Measurements from ENCODE around the gene TMEM106B.

TMEM106B gene

DNA sequence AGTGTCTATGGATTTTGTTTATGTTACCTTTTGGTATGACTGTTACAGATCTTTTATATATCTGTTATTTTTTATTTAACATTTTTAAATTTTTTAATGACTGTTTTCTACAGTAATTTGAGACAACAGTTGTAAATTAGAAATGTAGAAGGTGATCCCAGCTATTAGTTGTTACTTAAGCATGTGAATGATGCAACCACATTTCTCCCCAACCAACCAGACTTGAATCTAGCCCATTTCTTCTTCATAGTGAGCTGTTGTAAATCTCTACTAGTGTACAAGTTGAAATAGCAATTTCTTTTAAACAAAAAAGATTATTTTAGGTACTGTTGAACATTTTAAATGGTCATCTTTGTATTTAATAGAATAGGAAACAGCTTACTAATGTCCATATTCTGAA is 18.0 kb downstream of the TMEM106B start:
- no peak for DNase-seq

DNA sequence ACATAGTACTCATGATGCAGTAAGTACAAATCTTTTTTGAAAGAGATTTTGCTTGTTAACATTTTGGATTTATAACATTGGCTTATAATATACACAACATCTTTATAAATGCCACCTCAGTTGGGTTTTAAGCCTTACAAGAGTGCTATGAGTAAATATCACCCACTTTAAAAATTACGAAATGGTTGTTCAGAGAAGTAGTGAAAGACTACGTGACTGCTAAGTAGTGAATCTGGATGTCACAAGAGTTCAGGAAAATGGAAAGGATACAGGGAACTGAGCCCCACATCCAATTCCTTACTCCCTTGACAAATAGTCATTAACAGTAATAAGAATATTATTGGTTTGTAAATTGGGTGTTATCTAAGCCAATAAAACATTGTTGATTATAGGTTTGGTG is 20.0 kb downstream of the TMEM106B start:
- no peak for DNase-seq

DNA sequence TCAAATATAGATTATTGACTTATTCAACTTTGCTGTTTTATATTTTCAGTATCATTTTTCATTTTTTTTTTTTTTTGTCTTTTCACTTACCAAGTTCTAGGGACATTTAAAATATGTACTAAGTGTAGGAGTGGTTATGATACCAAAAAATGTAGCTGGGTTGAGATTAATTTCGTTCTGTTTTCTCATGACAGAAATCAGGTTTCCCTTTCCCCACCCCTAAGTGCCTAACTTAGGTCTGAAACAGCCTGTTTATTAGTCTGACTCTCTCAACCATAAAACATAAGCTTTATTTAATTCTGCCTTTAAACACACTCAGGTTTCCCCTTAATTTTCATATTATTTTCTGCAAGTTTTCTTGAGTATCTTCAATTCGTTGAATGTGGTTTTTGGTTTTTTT is 22.1 kb downstream of the TMEM106B start:
- DNase-seq, result no peak

DNA sequence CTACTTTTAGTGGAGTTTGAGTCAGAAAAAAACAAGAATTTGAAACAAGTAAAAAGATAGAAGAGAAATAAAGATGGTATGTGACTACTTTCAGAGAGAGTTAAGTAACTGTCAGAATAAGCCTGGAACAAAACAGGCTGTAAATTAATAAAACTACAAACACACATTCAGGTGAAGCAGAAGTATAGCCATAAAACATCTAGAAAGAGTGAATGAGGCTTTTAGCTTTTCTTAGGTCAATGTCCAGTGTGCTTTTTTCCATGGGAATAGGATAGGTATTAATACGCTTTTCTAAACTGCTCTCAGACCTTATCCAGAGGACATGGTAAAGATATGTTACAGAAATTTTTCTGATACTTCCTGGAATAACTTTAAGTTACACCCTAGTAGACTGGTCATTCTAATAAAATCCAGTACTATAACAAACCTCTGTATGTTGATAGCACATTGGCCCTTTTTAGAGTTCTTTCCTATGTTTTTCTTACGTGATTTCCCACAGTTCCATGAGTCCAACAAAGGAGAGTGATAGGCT is 23.3 kb downstream of the TMEM106B start:
- no peak for DNase-seq

DNA sequence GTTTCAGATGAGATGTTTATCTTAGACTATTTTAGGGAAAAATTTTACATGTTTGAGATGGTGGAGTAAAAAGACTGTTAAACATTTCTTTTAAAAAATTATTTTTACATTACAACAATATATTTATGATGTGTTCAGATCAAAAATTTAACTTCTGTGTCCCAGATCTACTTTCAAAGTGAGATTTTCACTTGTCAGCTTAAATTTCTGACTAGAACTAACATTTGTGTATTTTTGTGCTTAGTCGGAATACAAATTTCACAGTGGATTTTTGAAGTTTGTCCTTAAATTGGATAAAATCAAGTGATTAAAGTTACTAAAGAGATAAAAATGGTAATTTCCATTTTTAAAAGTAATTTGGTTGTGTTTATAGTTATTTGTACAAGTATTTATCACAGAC is 24.9 kb downstream of the TMEM106B start:
- no peak for DNase-seq

DNA sequence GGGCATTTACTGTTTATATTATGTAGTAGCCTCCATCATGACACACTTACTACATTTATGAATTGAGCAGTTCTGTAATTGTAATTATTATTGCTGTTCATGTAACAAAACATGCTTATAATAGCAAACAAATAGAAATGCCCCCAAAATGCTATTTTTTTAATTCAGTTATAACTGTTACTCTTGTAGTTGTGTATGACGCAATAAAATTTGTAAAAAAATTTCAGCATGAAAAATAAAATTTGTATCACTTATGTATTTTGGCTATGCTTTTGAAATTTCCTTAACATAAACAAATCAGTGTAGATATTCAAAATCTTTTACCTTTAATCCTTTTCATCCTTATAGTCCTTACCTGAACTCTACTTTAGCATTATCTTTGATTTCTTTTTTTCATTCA is 25.9 kb downstream of the TMEM106B start:
- no peak for DNase-seq

DNA sequence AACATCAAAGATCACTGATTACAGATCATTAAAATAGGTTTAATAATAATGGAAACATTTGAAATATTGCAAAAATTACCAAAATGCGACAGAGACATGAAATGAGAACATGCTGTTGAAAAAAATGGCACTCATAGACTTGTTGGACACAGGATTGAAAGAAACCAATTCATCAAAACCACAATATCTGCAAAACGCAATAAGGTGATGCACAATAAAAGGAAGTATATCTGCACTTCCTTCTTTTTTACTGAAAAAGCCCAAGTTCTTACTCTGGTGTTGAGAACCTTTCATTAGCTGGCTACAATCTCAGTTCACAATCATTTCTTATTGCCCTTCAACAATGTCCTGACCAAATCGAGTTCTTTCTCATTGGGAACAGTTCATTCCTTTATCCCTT is 28.7 kb downstream of the TMEM106B start:
- no peak for DNase-seq

DNA sequence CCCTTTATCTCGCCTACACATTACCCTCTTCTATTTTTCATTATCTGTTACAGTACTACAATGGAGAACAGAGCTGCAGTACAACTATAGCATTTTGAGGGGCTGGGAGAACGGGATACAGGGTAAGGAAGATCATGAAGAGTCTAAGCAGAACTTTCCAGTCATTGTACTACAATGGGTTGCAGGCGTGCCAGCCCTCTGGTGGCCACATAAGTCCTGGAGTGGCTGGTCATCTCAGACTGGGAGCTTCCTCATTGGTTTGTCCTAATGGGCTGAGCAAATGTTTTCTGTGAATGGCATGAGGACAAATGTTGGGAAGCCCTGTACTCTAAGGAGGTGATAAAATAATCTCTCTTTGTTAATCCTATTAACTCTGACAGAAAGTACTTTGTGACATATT is 33.0 kb downstream of the TMEM106B start:
- DNase-seq, result no peak

DNA sequence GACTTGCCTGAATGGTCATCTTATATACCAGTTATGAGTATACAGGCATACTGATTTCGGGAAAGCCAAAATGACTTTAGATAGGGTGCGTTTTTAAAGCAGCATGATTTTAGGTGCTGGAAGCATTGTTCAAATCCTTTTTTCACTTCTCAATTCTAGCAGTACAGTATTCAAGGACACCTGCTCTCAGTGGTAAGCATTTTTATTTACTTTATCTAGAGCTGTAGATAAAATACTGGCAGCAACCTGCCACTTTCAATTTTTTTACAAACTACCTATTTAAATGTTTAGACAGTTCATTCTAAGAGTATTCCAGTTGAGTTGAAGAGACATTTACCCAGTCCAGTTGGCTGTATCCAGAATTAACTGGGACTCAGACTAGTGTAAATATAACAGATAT is 33.6 kb downstream of the TMEM106B start:
- DNase-seq, result no peak

DNA sequence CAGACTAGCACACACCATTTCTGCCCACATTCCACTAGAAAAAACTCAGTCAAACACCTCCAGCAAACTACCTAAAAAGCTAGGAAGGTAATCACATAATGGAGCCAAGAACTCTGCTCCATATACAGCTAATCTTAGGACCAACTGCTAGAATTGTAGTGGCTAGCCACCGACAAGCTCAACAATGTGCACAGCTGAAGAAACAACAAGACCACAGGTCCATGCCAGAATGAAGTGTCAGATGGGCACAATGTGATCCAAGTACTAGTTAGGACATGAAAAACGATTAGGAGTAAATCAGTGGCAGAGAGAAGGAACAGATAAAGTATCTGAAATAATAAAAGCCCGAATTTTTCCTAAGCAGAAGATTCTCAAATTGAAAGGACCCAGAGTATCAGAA is 38.6 kb downstream of the TMEM106B start:
- no peak for DNase-seq

DNA sequence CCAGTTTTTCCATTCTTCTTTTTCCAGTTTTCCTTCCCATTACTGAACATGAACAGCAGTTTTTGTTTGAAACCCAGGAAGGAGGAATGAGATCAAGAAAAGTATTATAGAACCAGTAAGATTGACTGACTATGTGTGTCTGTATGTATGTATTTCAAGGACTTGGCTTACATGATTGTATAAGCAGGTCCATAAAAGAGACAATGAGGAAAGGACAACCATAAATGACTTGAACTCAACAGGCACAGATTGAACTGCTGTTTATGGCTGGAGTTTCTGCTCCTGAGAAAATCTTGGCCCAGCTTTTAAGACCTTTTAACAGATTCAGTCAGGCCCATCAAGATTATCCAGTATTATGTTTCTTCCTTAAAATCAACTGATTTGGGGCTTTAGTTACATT is 39.1 kb downstream of the TMEM106B start:
- DNase-seq, result no peak

DNA sequence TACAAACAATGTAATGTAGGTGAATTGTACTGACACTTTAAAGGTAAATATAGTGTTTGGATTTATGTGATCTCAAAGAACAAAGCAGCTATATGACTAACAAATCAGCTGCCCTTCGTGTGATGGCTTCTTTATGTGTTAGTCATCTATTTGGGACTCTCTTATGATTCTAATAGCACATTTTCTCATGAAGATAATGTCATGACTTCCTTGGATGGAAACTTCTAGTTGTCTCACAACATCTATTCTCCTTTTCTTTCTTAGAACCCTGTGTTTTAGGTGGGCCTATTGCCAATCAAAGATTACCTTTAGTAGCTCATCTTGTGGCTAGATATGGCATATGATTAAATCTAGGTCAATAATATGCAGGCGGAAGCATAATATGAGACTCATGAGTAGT is 45.0 kb downstream of the TMEM106B start:
- DNase-seq, result no peak

DNA sequence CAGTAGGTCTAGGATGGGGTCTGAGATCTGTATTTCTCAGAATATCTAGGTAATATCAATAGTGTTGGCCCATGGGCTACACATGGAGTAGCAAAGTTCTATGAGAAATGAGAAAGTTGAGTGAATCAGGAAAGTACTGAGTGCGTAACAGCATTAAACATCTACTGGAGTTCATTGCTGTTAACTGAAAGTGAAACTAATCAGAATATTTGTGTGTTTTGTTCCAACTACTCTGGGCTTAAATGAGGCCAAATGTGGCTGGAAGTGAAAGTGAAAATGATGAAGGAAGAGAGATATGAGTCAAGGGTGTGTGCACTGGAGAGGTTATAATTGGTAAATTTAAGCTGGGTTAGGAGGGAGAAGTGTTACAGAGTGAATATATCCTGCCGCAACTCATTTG is 46.5 kb downstream of the TMEM106B start:
- peak; percentile 1 for DNase-seq

DNA sequence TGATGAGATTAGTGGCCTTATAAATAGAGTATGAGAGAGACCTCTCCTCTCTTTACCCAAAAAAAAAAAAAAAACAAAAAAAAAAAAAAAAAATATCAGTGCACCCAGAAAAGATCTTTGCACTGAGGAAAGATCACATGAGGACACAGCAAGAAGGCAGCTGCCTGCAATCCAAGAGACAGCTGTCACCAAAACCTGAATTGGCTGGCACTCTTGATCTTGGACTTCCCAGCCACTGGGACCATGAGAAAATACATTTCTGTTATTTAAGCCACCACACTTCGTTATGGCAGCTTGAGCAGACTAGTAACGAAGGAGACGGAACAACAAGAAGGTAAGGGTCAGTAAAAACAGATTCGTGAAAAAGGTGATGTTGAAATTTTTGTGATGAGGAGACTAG is 47.0 kb downstream of the TMEM106B start:
- DNase-seq, result no peak

DNA sequence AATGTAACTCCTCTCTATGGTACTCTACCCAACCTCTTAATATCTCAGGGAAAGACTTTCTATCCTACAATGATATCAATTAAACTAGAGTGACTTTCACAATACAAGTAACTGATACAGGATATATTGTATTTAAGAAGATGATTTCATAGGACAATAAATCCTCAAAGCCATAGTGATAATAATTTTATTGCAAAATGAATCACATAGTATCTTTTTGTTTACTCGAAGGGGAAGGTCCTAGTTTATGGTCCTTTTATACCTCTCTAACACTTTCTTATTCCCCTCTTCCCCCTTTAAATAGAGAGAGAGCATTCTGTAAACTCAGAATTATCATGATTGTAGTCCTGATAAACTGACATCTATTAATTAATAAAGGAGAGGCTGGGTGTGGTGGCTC is 56.4 kb downstream of the TMEM106B start:
- DNase-seq, result no peak

DNA sequence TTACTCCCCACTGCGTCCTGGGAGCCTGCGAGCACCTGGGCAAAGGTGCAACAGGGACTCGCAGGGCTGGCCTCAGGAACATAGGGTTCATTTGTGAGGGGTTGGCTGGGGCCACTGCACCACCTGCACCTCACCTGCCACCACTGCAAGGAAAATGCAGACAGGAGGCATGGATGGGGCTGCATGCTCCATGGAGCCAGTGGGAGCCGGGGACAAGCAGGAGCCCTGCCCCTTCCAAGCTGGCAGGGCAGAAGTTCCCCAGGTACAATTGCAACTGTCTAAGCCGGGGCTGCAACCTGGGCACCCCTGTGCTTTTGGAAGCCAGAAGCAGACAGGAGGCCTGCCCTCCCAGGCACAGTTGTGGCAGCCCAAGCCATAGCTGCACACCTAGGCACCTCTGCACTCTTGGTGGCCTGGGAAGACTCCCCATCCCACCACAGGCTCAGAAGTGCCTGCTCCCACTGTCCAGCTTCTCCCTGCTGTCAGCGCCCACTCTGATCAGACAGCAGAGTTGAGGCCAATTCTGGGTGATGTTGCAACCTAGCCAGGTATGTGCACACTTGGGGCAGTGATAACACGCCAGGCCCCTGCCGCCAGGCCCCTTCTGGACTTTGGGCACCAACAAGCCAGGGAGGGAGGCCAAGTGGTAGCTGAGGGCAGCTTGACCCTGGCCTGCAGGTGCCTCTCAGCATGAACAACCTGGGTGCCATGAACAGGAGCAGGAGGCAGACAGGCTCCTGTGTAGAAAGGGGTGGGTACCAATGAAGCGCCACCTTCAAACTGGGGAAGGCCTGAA is 58.2 kb downstream of the TMEM106B start:
- DNase-seq, result no peak

DNA sequence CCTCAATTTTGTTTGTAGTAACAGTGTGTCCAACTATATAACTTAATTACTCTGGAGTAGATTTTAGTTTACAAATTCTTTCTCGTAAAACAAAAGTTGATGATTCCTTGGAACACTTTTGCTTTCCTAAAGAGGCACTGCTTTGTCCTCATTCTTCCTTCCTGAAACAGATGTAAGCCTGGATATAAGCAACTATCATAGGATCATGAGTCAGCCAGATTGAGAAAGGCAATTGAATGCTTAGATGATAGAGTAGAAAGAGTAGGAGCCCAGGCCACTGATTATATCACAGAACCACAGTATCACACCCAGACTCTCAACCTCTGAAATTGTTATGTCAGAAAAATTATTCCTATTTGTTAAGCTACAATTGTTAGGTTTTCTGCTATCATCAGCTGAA is 69.9 kb downstream of the TMEM106B start:
- no peak for DNase-seq

DNA sequence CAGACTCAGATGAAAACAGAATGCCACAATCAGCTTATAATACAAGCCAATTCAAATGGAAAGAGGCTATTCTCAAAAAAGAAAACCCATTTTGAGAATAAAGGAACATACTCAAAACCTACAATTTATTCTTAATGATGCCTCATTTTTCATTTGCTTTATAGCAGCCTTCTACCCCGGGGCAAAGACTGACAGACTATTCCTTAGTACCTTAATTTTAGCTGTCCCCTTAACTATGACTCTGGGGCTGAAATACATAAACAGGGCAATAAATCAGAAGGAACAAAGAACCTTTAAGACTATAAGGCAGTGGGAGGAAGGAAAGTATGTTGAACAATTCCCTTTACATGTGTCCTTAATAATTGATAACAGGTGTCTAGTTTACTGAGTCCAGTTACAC is 76.8 kb downstream of the TMEM106B start:
- DNase-seq, result no peak

DNA sequence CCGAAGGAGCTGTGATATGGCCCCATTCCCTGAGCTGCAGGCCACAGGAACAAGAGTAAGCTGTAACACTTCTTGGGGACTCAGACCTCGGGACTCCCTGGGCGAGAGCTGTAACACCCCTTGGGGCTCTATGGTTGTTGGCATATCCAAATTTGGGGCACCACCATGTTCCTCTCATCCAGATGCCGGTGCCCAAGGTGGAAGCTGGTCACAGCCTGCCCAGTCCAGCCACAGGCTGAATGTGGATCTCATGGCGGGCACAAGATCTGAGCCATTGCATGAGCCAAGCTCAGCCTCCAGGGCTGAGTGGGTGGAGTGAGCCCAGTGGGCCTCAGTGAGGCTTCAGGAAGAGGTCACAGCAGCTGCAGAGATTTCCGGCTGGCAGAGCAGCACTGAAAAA is 78.9 kb downstream of the TMEM106B start:
- DNase-seq, result no peak

DNA sequence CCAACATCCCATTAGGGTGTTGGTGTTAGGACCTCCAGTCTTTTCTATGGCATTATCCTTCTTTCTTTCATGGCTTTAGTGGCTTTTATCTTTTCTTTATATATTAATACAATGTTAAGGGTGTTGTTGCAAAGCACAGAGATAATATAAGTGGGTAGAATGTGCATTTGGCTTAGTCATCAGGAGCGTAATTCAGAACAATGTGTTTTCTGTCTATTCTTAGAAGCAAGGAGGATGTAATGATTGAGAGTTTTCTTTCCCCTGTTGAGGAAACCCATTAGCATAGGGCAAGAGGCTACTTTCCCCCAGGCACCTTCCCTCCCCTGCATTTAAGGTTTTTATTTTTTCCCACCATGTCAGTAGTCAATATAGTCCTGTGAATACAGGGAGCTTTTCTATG is 79.7 kb downstream of the TMEM106B start:
- DNase-seq, result no peak

DNA sequence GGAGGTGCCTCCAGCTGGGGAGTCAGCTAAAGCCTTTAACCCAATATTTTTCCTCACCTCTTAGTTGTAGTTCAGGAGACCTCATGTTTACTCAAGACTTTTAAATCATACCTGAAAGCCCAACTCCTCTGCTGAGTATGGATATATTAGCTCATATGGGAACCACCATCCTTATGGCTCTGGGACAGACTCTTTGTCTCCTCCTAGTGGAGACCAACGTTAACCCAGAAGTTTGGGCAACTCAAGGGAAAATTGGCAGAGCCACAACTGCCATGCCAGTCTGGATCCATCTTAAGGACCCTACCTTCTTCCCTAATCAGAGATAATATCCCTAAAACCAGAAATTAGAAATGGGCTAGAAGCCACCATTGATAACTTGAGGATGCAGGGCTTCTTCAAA is 80.8 kb downstream of the TMEM106B start:
- DNase-seq, result no peak

Data from NK-92 treated with Interleukin-12 subunit alpha and Interleukin-12 subunit beta, amount 100 ng/mL, for 24 hours (cell line).